H1 (cell line): ENCODE measurements around the gene TDRD12. TPM values are rescaled to one million over a fixed set of nuclear protein-coding genes. Genes with fewer than 3 reads are reported as not detected.

ENCODE experiments used
- CTCF ChIA-PET: fragments of 300-600 bp; sonication (Branson Sonifier 250); formaldehyde crosslinking; loops from one replicate; lab custom pipeline; 2021; ENCODE audit not compliant: partially characterized antibody; lab: Charles Lee
- POLR2A ChIA-PET: fragments of 300-600 bp; sonication (Branson Sonifier 250); formaldehyde crosslinking; loops from one replicate; lab custom pipeline; 2021; ENCODE audit warnings: inconsistent platforms; ENCODE audit not compliant: partially characterized antibody; lab: Charles Lee
- DNase-seq, 2 experiments: peaks; one replicate each; pipeline versions ENCODE4 v3.0.0 to v3.0.0-alpha.2; 2010 to 2022; ENCODE audit warnings: low spot score in 2 of 2, low read depth in 1 of 2, mixed read lengths in 1 of 2
- FAIRE-seq: peaks from 2 replicates; lab custom pipeline; 2011; peaks lifted over from hg19 to GRCh38; lab: Jason Lieb, UNC
- H2AFZ ChIP-seq: 2 replicates; pipeline ENCODE4 v1.8.1; 2012; ENCODE audit warnings: low read length, inconsistent platforms
- H2AK5ac ChIP-seq: 2 replicates; pipeline ENCODE4 v1.6.1; 2013; ENCODE audit warnings: low read depth, low read length
- H2BK120ac ChIP-seq: replicated peaks from 2 replicates; pipeline ENCODE3; 2013; ENCODE audit warnings: low read depth, low read length, inconsistent platforms
- H2BK12ac ChIP-seq: 2 replicates; pipeline ENCODE4 v1.6.1; 2013; ENCODE audit warnings: low read depth, low read length
- H2BK15ac ChIP-seq: 2 replicates; pipeline ENCODE4 v1.6.1; 2013; ENCODE audit warnings: low read length
- H2BK20ac ChIP-seq: 2 replicates; pipeline ENCODE4 v1.6.1; 2013; ENCODE audit warnings: low read length
- H2BK5ac ChIP-seq: 2 replicates; pipeline ENCODE4 v1.6.1; 2013; ENCODE audit warnings: low read depth, low read length
- H3K14ac ChIP-seq: 2 replicates; pipeline ENCODE4 v1.6.1; 2013; ENCODE audit warnings: inconsistent platforms; ENCODE audit not compliant: insufficient read length
- H3K18ac ChIP-seq: 2 replicates; pipeline ENCODE4 v1.6.1; 2013; ENCODE audit warnings: low read length; ENCODE audit errors: extremely low read depth
- H3K23ac ChIP-seq: 2 replicates; pipeline ENCODE4 v1.6.1; 2013; ENCODE audit warnings: inconsistent platforms; ENCODE audit not compliant: insufficient read length
- H3K23me2 ChIP-seq: 2 replicates; pipeline ENCODE4 v1.6.1; 2013; ENCODE audit warnings: low read depth, low read length
- H3K27ac ChIP-seq: 2 replicates; pipeline ENCODE4 v1.6.1; 2011; ENCODE audit warnings: low read depth, low read length, inconsistent platforms
- H3K27me3 ChIP-seq, 4 experiments: replicated peaks in 1 of 4; 1 replicate in 1 of 4; 2 replicates in 3 of 4; pipeline versions ENCODE4 v1.6.1 to v1.8.1; 2011 to 2013; ENCODE audit warnings: low read length in 3 of 4, mild to moderate bottlenecking in 3 of 4, inconsistent platforms in 2 of 4, mixed read lengths in 2 of 4, moderate library complexity in 1 of 4; ENCODE audit not compliant: control insufficient read depth in 3 of 4, insufficient read depth in 3 of 4; ENCODE audit errors: extremely low read depth in 1 of 4
- H3K36me3 ChIP-seq, 4 experiments: 2 replicates each; pipeline versions ENCODE4 v1.6.1 to v1.8.1; 2011 to 2013; ENCODE audit warnings: mild to moderate bottlenecking in 4 of 4, low read length in 3 of 4, moderate library complexity in 2 of 4, control low read depth in 1 of 4, inconsistent platforms in 1 of 4; ENCODE audit not compliant: insufficient read depth in 4 of 4, control insufficient read depth in 2 of 4
- H3K4ac ChIP-seq: replicated peaks from 2 replicates; pipeline ENCODE3; 2013; ENCODE audit warnings: low read length, low read depth, mixed read lengths, inconsistent platforms; ENCODE audit not compliant: insufficient read length
- H3K4me1 ChIP-seq, 4 experiments: replicated peaks in 1 of 4; 1 replicate in 1 of 4; 2 replicates in 3 of 4; pipeline versions ENCODE4 v1.6.1 to v1.8.1; 2011 to 2013; ENCODE audit warnings: low read length in 3 of 4, inconsistent platforms in 2 of 4, mixed read lengths in 1 of 4; ENCODE audit not compliant: insufficient read depth in 4 of 4, control insufficient read depth in 3 of 4
- H3K4me2 ChIP-seq, 2 experiments: 2 replicates each; pipeline versions ENCODE4 v1.6.1 to v1.8.1; 2011 to 2013; ENCODE audit warnings: low read depth in 2 of 2, low read length in 2 of 2, control low read depth in 1 of 2, inconsistent platforms in 1 of 2, mild to moderate bottlenecking in 1 of 2; ENCODE audit not compliant: insufficient read depth in 1 of 2
- H3K4me3 ChIP-seq, 4 experiments: fragments of 200-600, 300-600 bp in 1 of 4; sonication (generic), shearing (Covaris generic), sonication (Bioruptor Twin) in 1 of 4; 2 replicates each; pipeline versions ENCODE4 v1.5.1 to v1.8.1; 2011 to 2016; ENCODE audit warnings: low read length in 4 of 4, low read depth in 3 of 4, control low read depth in 2 of 4, inconsistent platforms in 2 of 4, mild to moderate bottlenecking in 2 of 4, mixed read lengths in 1 of 4, moderate library complexity in 1 of 4; ENCODE audit not compliant: insufficient read depth in 2 of 4; ENCODE audit errors: extremely low read depth in 1 of 4
- H3K56ac ChIP-seq: replicated peaks from 2 replicates; pipeline ENCODE3; 2013; ENCODE audit warnings: low read depth, mild to moderate bottlenecking, mixed read lengths, low read length, inconsistent platforms; ENCODE audit not compliant: insufficient read length
- H3K79me1 ChIP-seq: 2 replicates; pipeline ENCODE4 v1.6.1; 2013; ENCODE audit warnings: low read depth, low read length, control low read depth
- H3K79me2 ChIP-seq, 2 experiments: 2 replicates each; pipeline versions ENCODE4 v1.6.1 to v1.8.1; 2012 to 2013; ENCODE audit warnings: low read length in 2 of 2, mild to moderate bottlenecking in 2 of 2, inconsistent platforms in 1 of 2; ENCODE audit not compliant: insufficient read depth in 2 of 2, control insufficient read depth in 1 of 2
- H3K9ac ChIP-seq, 4 experiments: replicated peaks in 1 of 4; 1 replicate in 1 of 4; 2 replicates in 3 of 4; pipeline versions ENCODE4 v1.6.1 to v1.8.1; 2011 to 2013; ENCODE audit warnings: low read depth in 3 of 4, low read length in 3 of 4, control low read depth in 2 of 4, mild to moderate bottlenecking in 2 of 4, moderate library complexity in 2 of 4, inconsistent platforms in 1 of 4; ENCODE audit errors: extremely low read depth in 1 of 4
- H3K9me3 ChIP-seq, 2 experiments: 2 replicates each; pipeline versions ENCODE4 v1.6.1 to v1.8.1; 2012 to 2013; ENCODE audit warnings: mild to moderate bottlenecking in 2 of 2, moderate library complexity in 2 of 2, control low read depth in 1 of 2, inconsistent platforms in 1 of 2, low read depth in 1 of 2, low read length in 1 of 2, mixed read lengths in 1 of 2; ENCODE audit not compliant: insufficient read depth in 2 of 2
- H4K20me1 ChIP-seq, 2 experiments: replicated peaks in 1 of 2; 2 replicates each; pipeline versions ENCODE3 to v1.8.1; 2011 to 2013; ENCODE audit warnings: inconsistent platforms in 2 of 2, low read length in 2 of 2, mild to moderate bottlenecking in 1 of 2; ENCODE audit not compliant: insufficient read depth in 2 of 2, control insufficient read depth in 1 of 2
- H4K5ac ChIP-seq: 2 replicates; pipeline ENCODE4 v1.6.1; 2013; ENCODE audit warnings: low read length, low read depth, mixed read lengths, inconsistent platforms; ENCODE audit not compliant: insufficient read length
- H4K8ac ChIP-seq: 2 replicates; pipeline ENCODE4 v1.8.0; 2013; ENCODE audit warnings: mild to moderate bottlenecking, moderate library complexity, low read length, inconsistent platforms; ENCODE audit not compliant: insufficient read depth; ENCODE audit errors: extremely low read depth
- H4K91ac ChIP-seq: replicated peaks from 2 replicates; pipeline ENCODE3; 2013; ENCODE audit warnings: low read length, mixed read lengths, inconsistent platforms; ENCODE audit not compliant: insufficient read length
- BRCA1 ChIP-seq: IDR thresholded peaks from 2 replicates; pipeline ENCODE4 v1.6.1; 2012; ENCODE audit warnings: low read depth, low read length, improper control_type of control experiment
- USF2 ChIP-seq: IDR thresholded peaks from 2 replicates; pipeline ENCODE4 v1.6.1; 2011; ENCODE audit warnings: low read length, improper control_type of control experiment
- WGBS, 2 experiments: shearing (Covaris generic) in 1 of 2; methylation state at CpG; one replicate each; pipeline versions ENCODE4 v1.1.6 to v1.1.7; 2013 to 2015; ENCODE audit warnings: low lambda C conversion rate in 2 of 2, mixed read lengths in 2 of 2, inconsistent platforms in 1 of 2, low coverage in 1 of 2, missing lambda C conversion rate in 1 of 2; ENCODE audit not compliant: insufficient replicate concordance in 2 of 2, insufficient coverage in 1 of 2, insufficient read length in 1 of 2; ENCODE audit errors: extremely low coverage in 1 of 2, missing lambda C conversion rate in 1 of 2; 5-methylcytosine and 5-hydroxymethylcytosine counted together
- polyA plus RNA-seq, 7 experiments: library from polyadenylated mRNA; depleted of rRNA in 3 of 7; stranded (reverse) in 5 of 7; unstranded in 2 of 7; fragments of >200 nt in 5 of 7; fragments of 200-250 nt in 2 of 7; gene quantifications; 1 replicate in 5 of 7; 2 replicates in 1 of 7; 4 replicates in 1 of 7; pipeline versions ENCODE4 v1.2.1 to v1.2.3, GENCODE V29; 2011 to 2013; ENCODE audit warnings: missing spikeins in 2 of 7, mixed read lengths in 2 of 7
- total RNA-seq: library from RNA; stranded (reverse); fragmentation: NEBNext Ultra II Directional; extraction: Animal tissue kit (Norgen Biotek cat#: 25700); gene quantifications from 2 replicates; pipeline ENCODE4 v1.2.1, GENCODE V29; 2021

Gene TDRD12
- total and polyA plus RNA-seq, 2 of the 8 experiments (the other 6 are each of a cell fraction or from before 2014, with no cell fraction given): 0.39 to 0.88 TPM

- TF ChIP-seq BRCA1 (no peak), USF2 (peak; percentile 48; the same call in 1 of the 2 replicates)
- DNase-seq (no peak), FAIRE-seq (no peak)
- no peak overlapping the region for H3K18ac ChIP-seq
- H3K4me1 ChIP-seq: peaks cover 0 to 15% (median 7%) of the 10 kb centered on the region in 4 experiments; a peak in 5 of 7 replicates
- peak overlapping the region; percentile 36; the same call in 1 of the 2 replicates for H2BK15ac ChIP-seq
- no peak overlapping the region for H3K4me3 ChIP-seq
- no peak overlapping the region for H2BK12ac ChIP-seq
- H3K23ac ChIP-seq: no peak overlapping the region
- no peaks in the 10 kb centered on the region for H3K23me2 ChIP-seq
- H3K14ac ChIP-seq: no peak overlapping the region
- H2AFZ ChIP-seq: no peak overlapping the region
- no peaks in the 10 kb centered on the region for H4K20me1 ChIP-seq
- H3K79me2 ChIP-seq: no peaks in the 10 kb centered on the region
- H2BK5ac ChIP-seq: no peak overlapping the region
- no peak overlapping the region for H2BK120ac ChIP-seq
- no peak overlapping the region for H4K5ac ChIP-seq
- no peak overlapping the region for H3K9ac ChIP-seq
- WGBS, 2 experiments: 90% methylated on average over 9 of the region's 15 CpGs; no CpG with 5 or more reads in 1 of the 2 experiments
- H3K4ac ChIP-seq: no peak overlapping the region
- H2AK5ac ChIP-seq: no peak overlapping the region
- H3K56ac ChIP-seq: no peak overlapping the region
- no peak overlapping the region for H4K91ac ChIP-seq
- H4K8ac ChIP-seq: no peak overlapping the region
- H3K27ac ChIP-seq: no peak overlapping the region
- ChIA-PET CTCF (no interaction called here), POLR2A (no interaction called here)
- H3K4me2 ChIP-seq: no peak overlapping the region
- H3K36me3 ChIP-seq: no peaks in the 10 kb centered on the region
- no peaks in the 10 kb centered on the region for H3K79me1 ChIP-seq
- H3K9me3 ChIP-seq: no peaks in the 10 kb centered on the region
- H3K27me3 ChIP-seq: peaks cover 0 to 4% (median 0%) of the 10 kb centered on the region in 4 experiments; a peak in 1 of 7 replicates
- H2BK20ac ChIP-seq: no peak overlapping the region
These were observed 94.4 kb downstream of the TDRD12 start for GRCh38 chr19:32813862-32814425.
